Natural killer cell (primary cell): ENCODE results near the gene MYO18B. TPM values are rescaled to one million over a fixed set of nuclear protein-coding genes. Genes with fewer than 3 reads are reported as not detected.

ENCODE experiments used
- ATAC-seq, 3 donors: fragments of 150-1000 bp in 2 of 3; fragments of 200-7000 bp in 1 of 3; cut with Tn5 transposase; 1 replicate in 1 of 3; 2 replicates in 2 of 3; pipeline ENCODE4 v1.10.0; 2021; ENCODE audit warnings: mild to moderate bottlenecking in 2 of 3, moderate library complexity in 2 of 3
- DNase-seq, 2 donors: peaks; one replicate each; pipeline versions ENCODE4 v3.0.0 to v3.0.0-alpha.2; 2013 to 2021; ENCODE audit warnings: mixed read lengths in 1 of 2
- H3K27ac ChIP-seq: one replicate; pipeline ENCODE4 v1.5.1; 2013; ENCODE audit warnings: mild to moderate bottlenecking, low read length
- H3K27me3 ChIP-seq: one replicate; pipeline ENCODE4 v1.6.1; 2013; ENCODE audit warnings: low read length; ENCODE audit not compliant: control insufficient read depth, insufficient read depth
- H3K36me3 ChIP-seq: one replicate; pipeline ENCODE4 v1.6.1; 2013; ENCODE audit warnings: low read length; ENCODE audit not compliant: control insufficient read depth, insufficient read depth
- H3K4me1 ChIP-seq: one replicate; pipeline ENCODE4 v1.6.1; 2013; ENCODE audit warnings: low read length; ENCODE audit not compliant: control insufficient read depth, insufficient read depth
- H3K4me3 ChIP-seq: one replicate; pipeline ENCODE4 v1.5.1; 2013; ENCODE audit warnings: low read length
- H3K9me3 ChIP-seq: one replicate; pipeline ENCODE4 v1.6.1; 2013; ENCODE audit warnings: low read length; ENCODE audit not compliant: control insufficient read depth, insufficient read depth
- H3K27ac Mint-ChIP-seq, 2 donors: one replicate each; pipeline ENCODE4 v1.8.0; 2022; ENCODE audit warnings: mild to moderate bottlenecking in 2 of 2, mixed read lengths in 2 of 2, moderate library complexity in 1 of 2
- H3K27me3 Mint-ChIP-seq, 2 donors: one replicate each; pipeline ENCODE4 v1.8.0; 2022; ENCODE audit warnings: low read depth in 2 of 2, mixed read lengths in 2 of 2
- H3K36me3 Mint-ChIP-seq: one replicate; pipeline ENCODE4 v1.8.0; 2022; ENCODE audit warnings: mixed read lengths
- H3K4me1 Mint-ChIP-seq, 2 donors: one replicate each; pipeline ENCODE4 v1.8.0; 2022; ENCODE audit warnings: mixed read lengths in 2 of 2
- H3K4me3 Mint-ChIP-seq: one replicate; pipeline ENCODE4 v1.8.0; 2022; ENCODE audit warnings: mild to moderate bottlenecking, moderate library complexity, mixed read lengths
- H3K9me3 Mint-ChIP-seq, 2 donors: one replicate each; pipeline ENCODE4 v1.8.0; 2022; ENCODE audit warnings: mixed read lengths in 2 of 2
- WGBS: methylation state at CpG from one replicate; pipeline ENCODE4 v1.1.7; 2013; ENCODE audit warnings: missing lambda C conversion rate; ENCODE audit not compliant: insufficient coverage; 5-methylcytosine and 5-hydroxymethylcytosine counted together
- intact Hi-C: fragments of 100-400 bp; cut with micrococcal nuclease; formaldehyde crosslinking; loops from one replicate; pipeline ENCODE4 v1.14.2; 2022
- total RNA-seq, 4 donors: library from RNA; stranded (reverse); fragments of 120-200 nt in 1 of 4; gene quantifications; one replicate each; pipeline versions ENCODE4 v1.2.3 to v1.2.4, GENCODE V29; 2013 to 2022
- TF ChIP-seq, protein P1 (sequence below): fragments of 200-600 bp; IDR thresholded peaks from one replicate; pipeline ENCODE4 v1.8.0; 2022; ENCODE audit warnings: antibody characterized with exemption

Gene MYO18B
- total RNA-seq, 3 donors from 2014 or later (not counting 1 experiment from before 2014, with no cell fraction given) = 0.07 to 0.14 (median 0.10) TPM

DNA sequence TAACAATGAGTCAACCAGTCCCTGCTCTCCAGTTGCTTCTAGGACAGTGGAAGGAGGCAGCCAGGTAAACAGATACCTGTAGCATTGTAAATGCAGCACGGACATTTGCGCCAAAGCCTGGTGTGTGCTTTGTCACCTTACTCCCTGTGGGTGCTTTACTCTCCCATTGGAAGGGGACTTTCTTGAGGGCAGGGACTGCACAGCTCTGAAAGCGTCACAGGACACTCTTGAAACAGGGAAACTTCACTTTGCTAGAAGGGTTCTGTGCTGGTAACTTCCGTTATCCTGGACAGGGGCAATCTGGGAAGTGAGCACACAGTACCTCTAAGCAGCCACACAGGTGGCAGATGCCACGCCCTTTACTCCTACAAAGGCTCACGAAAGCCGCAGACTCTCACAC lies 99.8 kb downstream of the MYO18B start:
- H3K9me3 Mint-ChIP-seq = no peaks in the 10 kb centered on the region
- intact Hi-C loops = no loop called here
- H3K36me3 ChIP-seq = no peaks in the 10 kb centered on the region
- WGBS = 86% methylated on average over 7 of the region's 7 CpGs
- ATAC-seq (no peak), DNase-seq (no peak)
- TF ChIP-seq, protein P1, sequence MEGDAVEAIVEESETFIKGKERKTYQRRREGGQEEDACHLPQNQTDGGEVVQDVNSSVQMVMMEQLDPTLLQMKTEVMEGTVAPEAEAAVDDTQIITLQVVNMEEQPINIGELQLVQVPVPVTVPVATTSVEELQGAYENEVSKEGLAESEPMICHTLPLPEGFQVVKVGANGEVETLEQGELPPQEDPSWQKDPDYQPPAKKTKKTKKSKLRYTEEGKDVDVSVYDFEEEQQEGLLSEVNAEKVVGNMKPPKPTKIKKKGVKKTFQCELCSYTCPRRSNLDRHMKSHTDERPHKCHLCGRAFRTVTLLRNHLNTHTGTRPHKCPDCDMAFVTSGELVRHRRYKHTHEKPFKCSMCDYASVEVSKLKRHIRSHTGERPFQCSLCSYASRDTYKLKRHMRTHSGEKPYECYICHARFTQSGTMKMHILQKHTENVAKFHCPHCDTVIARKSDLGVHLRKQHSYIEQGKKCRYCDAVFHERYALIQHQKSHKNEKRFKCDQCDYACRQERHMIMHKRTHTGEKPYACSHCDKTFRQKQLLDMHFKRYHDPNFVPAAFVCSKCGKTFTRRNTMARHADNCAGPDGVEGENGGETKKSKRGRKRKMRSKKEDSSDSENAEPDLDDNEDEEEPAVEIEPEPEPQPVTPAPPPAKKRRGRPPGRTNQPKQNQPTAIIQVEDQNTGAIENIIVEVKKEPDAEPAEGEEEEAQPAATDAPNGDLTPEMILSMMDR = no peak
- H3K27ac Mint-ChIP-seq = no peak overlapping the region
- H3K9me3 ChIP-seq = no peaks in the 10 kb centered on the region
- no peak overlapping the region for H3K27ac ChIP-seq
- H3K4me1 Mint-ChIP-seq = no peaks in the 10 kb centered on the region
- no peaks in the 10 kb centered on the region for H3K27me3 ChIP-seq
- no peak overlapping the region for H3K4me3 Mint-ChIP-seq
- H3K4me3 ChIP-seq = no peak overlapping the region
- no peaks in the 10 kb centered on the region for H3K4me1 ChIP-seq
- no peaks in the 10 kb centered on the region for H3K27me3 Mint-ChIP-seq
- H3K36me3 Mint-ChIP-seq = no peaks in the 10 kb centered on the region

DNA sequence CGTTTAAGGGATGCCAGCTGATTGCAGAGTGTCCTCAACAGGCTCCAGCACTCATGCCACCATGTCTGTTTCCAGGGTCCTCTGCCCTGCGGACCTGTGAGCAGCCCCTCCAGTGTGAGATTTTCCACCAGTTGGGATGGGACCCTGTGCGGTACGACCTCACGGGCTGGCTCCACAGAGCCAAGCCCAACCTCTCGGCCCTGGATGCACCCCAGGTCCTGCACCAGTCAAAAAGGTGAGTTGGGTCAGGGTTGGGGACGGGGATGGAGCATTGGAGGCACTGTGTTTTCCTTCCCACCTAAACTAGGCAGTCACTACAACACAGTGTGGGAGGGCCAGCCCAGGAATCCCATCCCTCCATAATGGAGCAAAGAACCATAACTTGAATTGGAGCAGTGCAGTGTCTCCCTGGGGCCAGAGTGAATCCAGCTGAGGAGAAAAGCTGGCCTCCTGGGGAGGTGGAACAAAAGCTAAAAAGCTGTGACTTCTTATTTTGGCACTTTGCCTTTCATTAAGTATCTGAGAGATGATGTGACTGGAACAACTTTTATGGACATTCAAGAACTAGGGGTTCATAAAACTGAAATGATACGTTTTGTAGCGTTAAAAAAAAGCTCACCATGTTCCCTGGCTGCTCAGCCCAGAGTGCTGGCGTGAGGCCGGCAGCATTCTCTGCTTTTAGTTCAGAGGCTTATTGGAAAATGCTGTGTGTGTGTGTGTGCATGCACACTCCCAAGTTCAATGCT lies 101.8 kb downstream of the MYO18B start:
- Mint-ChIP-seq H3K4me1 (no peaks in the 10 kb centered on the region), H3K27ac (no peak overlapping the region), H3K36me3 (no peaks in the 10 kb centered on the region), H3K9me3 (no peaks in the 10 kb centered on the region), H3K27me3 (no peaks in the 10 kb centered on the region), H3K4me3 (no peak overlapping the region)
- no peaks in the 10 kb centered on the region for H3K4me1 ChIP-seq
- H3K9me3 ChIP-seq = no peaks in the 10 kb centered on the region
- H3K27ac ChIP-seq = no peak overlapping the region
- 89% methylated on average over 11 of the region's 11 CpGs for whole genome bisulfite sequencing
- ATAC-seq (no peak), DNase-seq (no peak)
- TF ChIP-seq, protein P1 = no peak
- H3K27me3 ChIP-seq = no peaks in the 10 kb centered on the region
- H3K36me3 ChIP-seq = no peaks in the 10 kb centered on the region
- intact Hi-C loops = no loop called here
- H3K4me3 ChIP-seq = no peak overlapping the region

DNA sequence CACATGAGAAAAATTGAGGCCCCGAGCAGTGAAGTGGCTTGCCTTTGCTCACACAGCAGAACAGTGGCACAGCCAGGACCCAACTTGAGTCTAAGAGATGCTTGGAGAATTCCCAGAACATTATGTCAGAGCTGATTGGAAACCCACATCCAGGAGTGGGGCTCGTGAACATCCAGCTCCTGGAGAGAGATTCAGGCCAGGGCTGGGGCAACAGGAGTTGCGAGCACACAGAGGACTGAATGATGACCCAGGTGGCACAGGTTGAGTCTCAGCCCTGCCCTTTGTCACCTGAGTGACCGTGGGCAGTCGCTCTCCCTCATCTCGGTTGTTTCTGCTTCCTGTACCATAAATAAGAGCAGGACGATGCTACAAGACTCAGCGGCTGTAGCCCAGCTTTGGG lies 102.6 kb downstream of the MYO18B start:
- Histone ChIP-seq H3K4me1 (no peaks in the 10 kb centered on the region), H3K4me3 (no peak overlapping the region), H3K27ac (no peak overlapping the region), H3K9me3 (no peaks in the 10 kb centered on the region), H3K36me3 (no peaks in the 10 kb centered on the region), H3K27me3 (no peaks in the 10 kb centered on the region)
- Mint-ChIP-seq H3K36me3 (no peaks in the 10 kb centered on the region), H3K4me3 (no peak overlapping the region), H3K27ac (no peak overlapping the region), H3K27me3 (no peaks in the 10 kb centered on the region), H3K4me1 (no peaks in the 10 kb centered on the region), H3K9me3 (no peaks in the 10 kb centered on the region)
- DNase-seq (no peak), ATAC-seq (no peak)
- TF ChIP-seq, protein P1 = no peak
- intact Hi-C loops = no loop called here
- WGBS = 83% methylated on average over 8 of the region's 8 CpGs
